HepG2 (cell line): Measurements from ENCODE around the gene NCBP1. TPM values are rescaled to one million over a fixed set of nuclear protein-coding genes. Genes with fewer than 3 reads are reported as not detected.

Source experiments
- ATAC-seq: fragments of 200-7000 bp; cut with Tn5 transposase; 3 replicates; pipeline ENCODE4 v1.9.1; 2020; ENCODE audit warnings: mild to moderate bottlenecking, moderate library complexity
- BruUV-seq: library from RNA; stranded (reverse); fragments of 400-500 nt; replicated peaks from 2 replicates; lab custom pipeline; 2021; lab: Mats Ljungman, UMichigan
- CTCF ChIA-PET: fragments of 300-600 bp; formaldehyde crosslinking; extraction: SDS; loops from one replicate; lab custom pipeline; 2021; ENCODE audit warnings: low total read pairs, inconsistent platforms, low intra/inter-chr PET ratio; lab: Yijun Ruan, JAX
- POLR2A ChIA-PET: fragments of 350-600 bp; sonication (Branson Sonifier 250); formaldehyde crosslinking; loops from one replicate; lab custom pipeline; 2020; ENCODE audit warnings: antibody characterized with exemption, inconsistent platforms; lab: Yijun Ruan, JAX
- DNase-seq: peaks from one replicate; pipeline ENCODE4 v3.0.0-alpha.2; 2015; ENCODE audit warnings: low spot score
- FAIRE-seq: peaks from 3 replicates; lab custom pipeline; 2011; peaks lifted over from hg19 to GRCh38; lab: Jason Lieb, UNC
- H2AFZ ChIP-seq: one replicate; pipeline ENCODE4 v1.6.1; 2011; ENCODE audit warnings: low read length, inconsistent platforms
- H3K27ac ChIP-seq: fragments of 300-600 bp; 3 replicates; pipeline ENCODE4 v1.8.0; 2011; ENCODE audit warnings: mixed run types, mild to moderate bottlenecking, mixed read lengths, low read length, inconsistent platforms; ENCODE audit not compliant: insufficient read depth; ENCODE audit errors: extremely low read length
- H3K27me3 ChIP-seq, 2 experiments: fragments of 200-600 bp in 1 of 2; 2 replicates in 1 of 2; 3 replicates in 1 of 2; pipeline versions ENCODE4 v1.6.0 to v1.8.0; 2011; ENCODE audit warnings: low read length in 2 of 2, mild to moderate bottlenecking in 2 of 2, moderate library complexity in 2 of 2, inconsistent platforms in 1 of 2; ENCODE audit not compliant: insufficient read depth in 2 of 2, control insufficient read depth in 1 of 2
- H3K36me3 ChIP-seq, 2 experiments: fragments of 200-600 bp in 1 of 2; replicated peaks in 1 of 2; 2 replicates in 1 of 2; 3 replicates in 1 of 2; pipeline versions ENCODE4 v1.5.1 to v1.8.0; 2011; ENCODE audit warnings: low read length in 2 of 2, inconsistent platforms in 1 of 2; ENCODE audit not compliant: insufficient read depth in 2 of 2, control insufficient read depth in 1 of 2
- H3K4me1 ChIP-seq: 2 replicates; pipeline ENCODE4 v1.5.1; 2012; ENCODE audit warnings: low read length, inconsistent platforms; ENCODE audit not compliant: insufficient read depth
- H3K4me2 ChIP-seq: 2 replicates; pipeline ENCODE4 v1.6.0; 2011; ENCODE audit warnings: low read depth, low read length, inconsistent platforms
- H3K4me3 ChIP-seq, 3 experiments: fragments of 200-600 bp in 1 of 3; sonication (generic), shearing (Covaris generic) in 1 of 3; replicated peaks in 1 of 3; 2 replicates each; pipeline ENCODE4 v1.5.1; 2011 to 2016; ENCODE audit warnings: low read length in 3 of 3, inconsistent platforms in 2 of 3, low read depth in 2 of 3, mild to moderate bottlenecking in 2 of 3, control low read depth in 1 of 3, mixed read lengths in 1 of 3; ENCODE audit not compliant: insufficient read depth in 1 of 3
- H3K79me2 ChIP-seq: one replicate; pipeline ENCODE4 v1.6.1; 2011; ENCODE audit warnings: low read length, inconsistent platforms; ENCODE audit not compliant: insufficient read depth
- H3K9ac ChIP-seq: 2 replicates; pipeline ENCODE4 v1.6.0; 2011; ENCODE audit warnings: mild to moderate bottlenecking, low read depth, low read length, inconsistent platforms; ENCODE audit not compliant: insufficient read depth
- H3K9me3 ChIP-seq: 2 replicates; pipeline ENCODE4 v1.5.1; 2012; ENCODE audit warnings: mild to moderate bottlenecking, low read length
- H4K20me1 ChIP-seq: 2 replicates; pipeline ENCODE4 v1.6.0; 2011; ENCODE audit warnings: inconsistent platforms, mild to moderate bottlenecking, low read length, moderate library complexity; ENCODE audit not compliant: insufficient read depth
- CBFB ChIP-seq: sonication (generic); formaldehyde crosslinking; IDR thresholded peaks from 2 replicates; pipeline ENCODE4 v1.4.0; 2020; ENCODE audit warnings: missing genetic modification reagents
- DMTF1 ChIP-seq: sonication (generic); formaldehyde crosslinking; IDR thresholded peaks from 2 replicates; pipeline ENCODE4 v1.4.0; 2020; ENCODE audit warnings: mild to moderate bottlenecking, missing genetic modification reagents
- ETV5 ChIP-seq: IDR thresholded peaks from 2 replicates; pipeline ENCODE4 v1.6.1; 2018; ENCODE audit warnings: missing biosample characterization, missing genetic modification reagents, inconsistent platforms, borderline replicate concordance
- HNRNPK ChIP-seq: fragments of 200-400 bp; formaldehyde crosslinking; IDR thresholded peaks from 2 replicates; pipeline ENCODE4 v1.6.1; 2018; ENCODE audit warnings: low read length, low read depth, moderate library complexity, mild to moderate bottlenecking; ENCODE audit not compliant: poor library complexity, severe bottlenecking
- HNRNPUL1 ChIP-seq: fragments of 200-400 bp; formaldehyde crosslinking; IDR thresholded peaks from 2 replicates; pipeline ENCODE4 v1.6.1; 2017; ENCODE audit warnings: low read depth, mild to moderate bottlenecking, low read length, moderate library complexity
- JUND ChIP-seq: sonication (generic); formaldehyde crosslinking; IDR thresholded peaks from 2 replicates; pipeline ENCODE4 v1.8.0; 2022; ENCODE audit warnings: mild to moderate bottlenecking, missing genetic modification reagents
- KLF9 ChIP-seq: IDR thresholded peaks from 2 replicates; pipeline ENCODE4 v1.6.1; 2016; ENCODE audit warnings: low read depth
- NCOA1 ChIP-seq: sonication (generic); formaldehyde crosslinking; IDR thresholded peaks from 2 replicates; pipeline ENCODE4 v1.9.0; 2021; ENCODE audit warnings: missing genetic modification reagents
- PLRG1 ChIP-seq: fragments of 450-650 bp; conservative IDR thresholded peaks from 2 replicates; pipeline ENCODE4 v1.6.1; 2016
- RORA ChIP-seq: sonication (generic); formaldehyde crosslinking; IDR thresholded peaks from 2 replicates; pipeline ENCODE4 v1.5.0; 2020; ENCODE audit warnings: mild to moderate bottlenecking, missing genetic modification reagents, moderate library complexity
- SALL1 ChIP-seq: sonication (generic); formaldehyde crosslinking; IDR thresholded peaks from 2 replicates; pipeline ENCODE4 v1.8.0; 2022; ENCODE audit warnings: mild to moderate bottlenecking, missing genetic modification reagents
- SIN3B ChIP-seq: fragments of 150-350 bp; IDR thresholded peaks from 2 replicates; pipeline ENCODE4 v1.6.1; 2014; ENCODE audit warnings: low read length
- TBX3 ChIP-seq: fragments of 450-650 bp; IDR thresholded peaks from 2 replicates; pipeline ENCODE4 v1.6.1; 2017; ENCODE audit warnings: antibody characterized with exemption, mild to moderate bottlenecking, inconsistent platforms, borderline replicate concordance
- ZNF17 ChIP-seq: sonication (generic); formaldehyde crosslinking; IDR thresholded peaks from 2 replicates; pipeline ENCODE4 v1.5.0; 2020; ENCODE audit warnings: mild to moderate bottlenecking, missing genetic modification reagents
- ZNF451 ChIP-seq: sonication (generic); formaldehyde crosslinking; IDR thresholded peaks from 2 replicates; pipeline ENCODE4 v1.5.0; 2020; ENCODE audit warnings: mild to moderate bottlenecking, missing genetic modification reagents
- ZNF562 ChIP-seq: sonication (generic); formaldehyde crosslinking; IDR thresholded peaks from 2 replicates; pipeline ENCODE4 v1.8.0; 2022; ENCODE audit warnings: missing genetic modification reagents, borderline replicate concordance
- ZNF781 ChIP-seq: sonication (generic); formaldehyde crosslinking; IDR thresholded peaks from 2 replicates; pipeline ENCODE4 v1.5.1; 2020; ENCODE audit warnings: borderline replicate concordance, mild to moderate bottlenecking, missing genetic modification reagents; ENCODE audit errors: not compliant biosample characterization
- WGBS: methylation state at CpG from one replicate; pipeline ENCODE4 v1.1.6; 2017; ENCODE audit warnings: low lambda C conversion rate; 5-methylcytosine and 5-hydroxymethylcytosine counted together
- in situ Hi-C: cut with HindIII; loops from 2 replicates; pipeline ENCODE4 v1.10.0; 2017; ENCODE audit warnings: low pct_unique_long_range_greater_than_20kb; ENCODE audit not compliant: extremely low pct_ligation_motif_present
- intact Hi-C: fragments of 100-400 bp; cut with micrococcal nuclease; formaldehyde crosslinking; loops from one replicate; pipeline ENCODE4 v1.10.0; 2022; ENCODE audit not compliant: unreplicated experiment
- polyA plus RNA-seq, 8 experiments: library from polyadenylated mRNA; depleted of rRNA in 3 of 8; stranded (reverse) in 7 of 8; unstranded in 1 of 8; fragments of >200 nt; fragmentation: Illumina TruSeq in 4 of 8; extraction: Trizol in 4 of 8; gene quantifications; 2 replicates each; pipeline versions ENCODE4 v1.2.1 to v1.2.3, GENCODE V29; 2011 to 2016; ENCODE audit warnings: low read depth in 4 of 8, missing spikeins in 1 of 8, mixed read lengths in 1 of 8; ENCODE audit not compliant: insufficient read depth in 1 of 8
- total RNA-seq, 5 experiments: library from RNA; depleted of rRNA; stranded (reverse); fragments of >200 nt; fragmentation: Illumina TruSeq; extraction: Trizol; gene quantifications; 2 replicates each; pipeline ENCODE4 v1.2.3, GENCODE V29; 2016; ENCODE audit warnings: low read depth in 1 of 5

NCBP1 gene
- total and polyA plus RNA-seq, 2 of the 13 experiments (the other 11 are each of a cell fraction or from before 2014, with no cell fraction given): 13.3 to 40.2 TPM

- Histone ChIP-seq H3K36me3 (peaks cover 19 to 88% of the 10 kb centered on the region in 2 experiments), H3K9me3 (no peaks in the 10 kb centered on the region), H4K20me1 (no peaks in the 10 kb centered on the region), H3K79me2 (no peaks in the 10 kb centered on the region), H3K4me3 (no peak overlapping the region), H3K27me3 (no peaks in the 10 kb centered on the region), H2AFZ (no peak overlapping the region), H3K27ac (no peak overlapping the region), H3K4me2 (no peak overlapping the region), H3K4me1 (peaks cover 8% of the 10 kb centered on the region), H3K9ac (no peak overlapping the region)
- intact Hi-C loops: no loop called here
- in situ Hi-C loops: no loop called here
- 95% methylated on average over 3 of the region's 3 CpGs for WGBS
- FAIRE-seq (no peak), DNase-seq (no peak), ATAC-seq (no peak)
- ChIA-PET CTCF (no interaction called here), POLR2A (no interaction called here)
- no peak for TF ChIP-seq ETV5 (CRISPR knock-in tag)
- TF ChIP-seq RORA (CRISPR knock-in tag): no peak
- no peak for TF ChIP-seq ZNF17
- no peak for TF ChIP-seq ZNF781 (CRISPR knock-in tag)
- no peak for TF ChIP-seq CBFB (CRISPR knock-in tag)
- no peak for TF ChIP-seq DMTF1 (CRISPR knock-in tag)
- TF ChIP-seq PLRG1: no peak
- no peak for TF ChIP-seq KLF9
- TF ChIP-seq JUND (CRISPR knock-in tag): no peak
- no peak for TF ChIP-seq HNRNPK
- TF ChIP-seq NCOA1 (CRISPR knock-in tag): no peak
- no peak for TF ChIP-seq TBX3
- no peak for TF ChIP-seq SIN3B
- no peak for TF ChIP-seq HNRNPUL1
- no peak for TF ChIP-seq ZNF562 (CRISPR knock-in tag)
- no peak for TF ChIP-seq SALL1 (CRISPR knock-in tag)
- no peak for TF ChIP-seq ZNF451
- no TSS peak for BruUV-seq
These were observed 37.0 kb downstream of the NCBP1 start for GRCh38 chr9:97670586-97670985.
